SK-N-SH (cell line): Measurements from ENCODE around the gene AP1B1. TPM values are rescaled to one million over a fixed set of nuclear protein-coding genes. Genes with fewer than 3 reads are reported as not detected.
A peak's percentile ranks its signal among the peaks of the same experiment; 100 is the strongest.
"Not testable (repeated sequence)": the region's sequence is repeated elsewhere in the genome, so short reads cannot be mapped to it uniquely, and the experiment has no call there.

Experiments
- CTCF ChIA-PET: fragments of 300-600, 350-600 bp; formaldehyde crosslinking; extraction: SDS; loops from one replicate; lab custom pipeline; 2021; lab: Yijun Ruan, JAX
- POLR2A ChIA-PET: fragments of 350-600 bp; sonication (Branson Sonifier 250); formaldehyde crosslinking; extraction: SDS; loops from one replicate; lab custom pipeline; 2020; ENCODE audit warnings: antibody characterized with exemption, inconsistent platforms; lab: Yijun Ruan, JAX
- DNase-seq: peaks from one replicate; pipeline ENCODE4 v3.0.0; 2012
- H2AFZ ChIP-seq: fragments of 200-600 bp; sonication (generic); 2 replicates; pipeline ENCODE4 v1.8.1; 2016; ENCODE audit warnings: antibody characterized with exemption, mild to moderate bottlenecking, low read depth
- H3F3A ChIP-seq: fragments of 200-600 bp; sonication (generic); replicated peaks from 2 replicates; pipeline ENCODE3; 2016; ENCODE audit warnings: antibody characterized with exemption, mild to moderate bottlenecking; ENCODE audit not compliant: insufficient read depth
- H3K27ac ChIP-seq, 2 experiments: fragments of 200-500 bp in 1 of 2; fragments of 200-600 bp in 1 of 2; sonication (Bioruptor generic) in 1 of 2; sonication (generic), shearing (Covaris generic) in 1 of 2; 2 replicates each; pipeline versions ENCODE4 v1.5.1 to v1.6.1; 2014 to 2016; ENCODE audit warnings: low read depth in 2 of 2, inconsistent platforms in 1 of 2, low read length in 1 of 2, mild to moderate bottlenecking in 1 of 2, mixed read lengths in 1 of 2
- H3K27me3 ChIP-seq: fragments of 200-600 bp; sonication (generic), shearing (Covaris generic); 2 replicates; pipeline ENCODE4 v1.6.1; 2016; ENCODE audit warnings: mixed run types; ENCODE audit not compliant: insufficient read depth
- H3K36me3 ChIP-seq, 2 experiments: fragments of 200-500 bp in 1 of 2; fragments of 200-600 bp in 1 of 2; sonication (Bioruptor generic) in 1 of 2; sonication (generic) in 1 of 2; replicated peaks in 1 of 2; 2 replicates each; pipeline versions ENCODE3 to v1.5.1; 2014 to 2016; ENCODE audit warnings: low read length in 1 of 2, mild to moderate bottlenecking in 1 of 2; ENCODE audit not compliant: insufficient read depth in 2 of 2, control insufficient read depth in 1 of 2
- H3K4me1 ChIP-seq, 2 experiments: fragments of 200-500 bp in 1 of 2; fragments of 200-600 bp in 1 of 2; sonication (Bioruptor generic) in 1 of 2; sonication (generic), shearing (Covaris generic) in 1 of 2; 2 replicates each; pipeline versions ENCODE4 v1.5.1 to v1.6.1; 2014 to 2016; ENCODE audit warnings: low read depth in 1 of 2, low read length in 1 of 2, mixed run types in 1 of 2; ENCODE audit not compliant: insufficient read depth in 2 of 2, control insufficient read depth in 1 of 2
- H3K4me2 ChIP-seq: fragments of 200-600 bp; sonication (generic), shearing (Covaris generic); 2 replicates; pipeline ENCODE4 v1.6.1; 2017; ENCODE audit warnings: mixed run types
- H3K4me3 ChIP-seq, 2 experiments: fragments of 200-500 bp in 1 of 2; fragments of 200-600 bp in 1 of 2; sonication (Bioruptor generic) in 1 of 2; sonication (generic), shearing (Covaris generic) in 1 of 2; 2 replicates each; pipeline versions ENCODE4 v1.5.1 to v1.8.1; 2014 to 2016; ENCODE audit warnings: low read depth in 2 of 2, inconsistent platforms in 1 of 2, low read length in 1 of 2, mild to moderate bottlenecking in 1 of 2, mixed read lengths in 1 of 2, moderate library complexity in 1 of 2
- H3K79me2 ChIP-seq: fragments of 200-600 bp; sonication (generic); 2 replicates; pipeline ENCODE4 v1.8.1; 2017; ENCODE audit warnings: mild to moderate bottlenecking; ENCODE audit not compliant: insufficient read depth
- H3K9ac ChIP-seq: fragments of 200-600 bp; sonication (generic); 2 replicates; pipeline ENCODE4 v1.6.1; 2017; ENCODE audit warnings: mixed run types
- H3K9me2 ChIP-seq: fragments of 200-600 bp; sonication (generic); 2 replicates; pipeline ENCODE4 v1.6.1; 2017; ENCODE audit warnings: mixed run types
- H3K9me3 ChIP-seq: fragments of 200-600 bp; sonication (generic); 2 replicates; pipeline ENCODE4 v1.6.1; 2017; ENCODE audit warnings: mixed run types, mild to moderate bottlenecking, moderate library complexity
- H4K20me1 ChIP-seq: fragments of 200-600 bp; sonication (generic); 2 replicates; pipeline ENCODE4 v1.6.1; 2017; ENCODE audit warnings: mild to moderate bottlenecking, mixed run types; ENCODE audit not compliant: insufficient read depth
- CHD2 ChIP-seq: fragments of 150-350 bp; IDR thresholded peaks from 2 replicates; pipeline ENCODE4 v1.6.1; 2018; ENCODE audit warnings: low read length; ENCODE audit not compliant: partially characterized antibody
- EZH2phosphoT487 ChIP-seq: fragments of 200-600 bp; sonication (generic); IDR thresholded peaks from 2 replicates; pipeline ENCODE4 v1.6.1; 2017; ENCODE audit warnings: low read depth, mixed run types, mild to moderate bottlenecking, antibody characterized with exemption, moderate library complexity, borderline replicate concordance
- FOXJ3 ChIP-seq: sonication (generic); formaldehyde crosslinking; IDR thresholded peaks from 2 replicates; pipeline ENCODE4 v1.5.1; 2020; ENCODE audit warnings: mild to moderate bottlenecking, missing genetic modification reagents
- FOXM1 ChIP-seq: IDR thresholded peaks from 2 replicates; pipeline ENCODE4 v1.4.0; 2012; ENCODE audit warnings: low read depth, mild to moderate bottlenecking
- GABPA ChIP-seq: IDR thresholded peaks from 2 replicates; pipeline ENCODE4 v1.4.0; 2012; ENCODE audit warnings: low read depth, mild to moderate bottlenecking
- GATA2 ChIP-seq: sonication (generic); formaldehyde crosslinking; IDR thresholded peaks from 2 replicates; pipeline ENCODE4 v1.5.0; 2020; ENCODE audit warnings: mild to moderate bottlenecking, missing genetic modification reagents
- JUND ChIP-seq: IDR thresholded peaks from 2 replicates; pipeline ENCODE4 v1.4.0; 2012
- MAX ChIP-seq: IDR thresholded peaks from 2 replicates; pipeline ENCODE4 v1.4.0; 2012; ENCODE audit warnings: low read depth
- MXI1 ChIP-seq: IDR thresholded peaks from 2 replicates; pipeline ENCODE4 v1.6.1; 2012; ENCODE audit warnings: mild to moderate bottlenecking, low read depth, low read length, improper control_type of control experiment
- RAD21 ChIP-seq: IDR thresholded peaks from 2 replicates; pipeline ENCODE4 v1.6.1; 2012; ENCODE audit warnings: mild to moderate bottlenecking, low read length
- RCOR1 ChIP-seq: fragments of 150-350 bp; IDR thresholded peaks from 2 replicates; pipeline ENCODE4 v1.6.1; 2017; ENCODE audit warnings: antibody characterized with exemption, low read length
- RFX5 ChIP-seq: IDR thresholded peaks from 2 replicates; pipeline ENCODE4 v1.6.1; 2012; ENCODE audit warnings: mild to moderate bottlenecking, improper control_type of control experiment, low read length
- RXRA ChIP-seq: IDR thresholded peaks from 2 replicates; pipeline ENCODE4 v1.4.0; 2012; ENCODE audit warnings: low read depth, mild to moderate bottlenecking, borderline replicate concordance
- SIN3A ChIP-seq: IDR thresholded peaks from 2 replicates; pipeline ENCODE4 v1.6.1; 2012; ENCODE audit warnings: low read depth, mild to moderate bottlenecking, low read length, moderate library complexity, borderline replicate concordance
- TAF1 ChIP-seq: IDR thresholded peaks from 2 replicates; pipeline ENCODE4 v1.6.1; 2012; ENCODE audit warnings: low read depth, mild to moderate bottlenecking, low read length, moderate library complexity, borderline replicate concordance
- WGBS: methylation state at CpG from one replicate; pipeline ENCODE4 v1.1.6; 2017; ENCODE audit warnings: low lambda C conversion rate; 5-methylcytosine and 5-hydroxymethylcytosine counted together
- polyA plus RNA-seq, 3 experiments: library from polyadenylated mRNA; depleted of rRNA; stranded (reverse); fragments of >200 nt; gene quantifications; 2 replicates each; pipeline ENCODE4 v1.2.3, GENCODE V29; 2012
- TF ChIP-seq, protein P1 (sequence below): fragments of 150-350 bp; IDR thresholded peaks from 2 replicates; pipeline ENCODE4 v1.6.1; 2016; ENCODE audit warnings: mild to moderate bottlenecking, low read depth, low read length
- TF ChIP-seq, protein P2 (sequence below): IDR thresholded peaks from 2 replicates; pipeline ENCODE4 v1.4.0; 2012; ENCODE audit warnings: low read depth, borderline replicate concordance
- TF ChIP-seq, protein P3 (sequence below): IDR thresholded peaks from 2 replicates; pipeline ENCODE4 v1.6.1; 2012; ENCODE audit warnings: mild to moderate bottlenecking, low read depth, low read length, moderate library complexity

The AP1B1 gene
- polyA plus RNA-seq, 1 of the 3 experiments (the other 2 are of a cell fraction) = 51.9 TPM

- CTCF ChIA-PET = interaction anchor here (1.8 to 2.2 kb wide), 2 partner anchors 13 to 41 kb away, joined by 9 to 11 read pairs; partner anchors contain the start of gene GAS2L1
- H3K4me1 ChIP-seq = peaks cover 20 to 49% of the 10 kb centered on the region in 2 experiments
- DNase-seq = no peak
- WGBS = 90% methylated on average over 3 of the region's 4 CpGs
- POLR2A ChIA-PET = no interaction called here
- TF ChIP-seq MAX (no peak), RFX5 (no peak), SIN3A (no peak), JUND (no peak), RAD21 (no peak)
- TF ChIP-seq, all 33 proteins: peak for 0
- no peak overlapping the region for H3K4me2 ChIP-seq
- H3K9me2 ChIP-seq = no peaks in the 10 kb centered on the region
- H3K79me2 ChIP-seq = no peaks in the 10 kb centered on the region
- no peak overlapping the region for H3K9ac ChIP-seq
- no peaks in the 10 kb centered on the region for H4K20me1 ChIP-seq
- peak overlapping the region in 1 of 2 experiments; percentile 66; a peak in 1 of 4 replicates for H3K27ac ChIP-seq
- H3F3A ChIP-seq = peaks cover 26% of the 10 kb centered on the region
- no peaks in the 10 kb centered on the region for H3K27me3 ChIP-seq
- peaks cover 24 to 63% of the 10 kb centered on the region in 2 experiments for H3K36me3 ChIP-seq
- H3K4me3 ChIP-seq = no peak overlapping the region
- no peaks in the 10 kb centered on the region for H3K9me3 ChIP-seq
- no peak overlapping the region for H2AFZ ChIP-seq
These were observed 41.7 kb downstream of the AP1B1 start for GRCh38 chr22:29346659-29347058.

- H3K36me3 ChIP-seq = peaks cover 20 to 63% of the 10 kb centered on the region in 2 experiments
- no peaks in the 10 kb centered on the region for H3K9me3 ChIP-seq
- no peak overlapping the region for H3K4me3 ChIP-seq
- H3K4me2 ChIP-seq = no peak overlapping the region
- no peak overlapping the region for H2AFZ ChIP-seq
- H3K9me2 ChIP-seq = no peaks in the 10 kb centered on the region
- TF ChIP-seq RFX5 (no peak), RXRA (no peak), EZH2phosphoT487 (no peak), TAF1 (no peak), FOXM1 (no peak), MXI1 (no peak), GATA2 (CRISPR knock-in tag) (no peak), GABPA (no peak), JUND (no peak), FOXJ3 (CRISPR knock-in tag) (no peak), RCOR1 (no peak), CHD2 (no peak)
- TF ChIP-seq, protein P1, sequence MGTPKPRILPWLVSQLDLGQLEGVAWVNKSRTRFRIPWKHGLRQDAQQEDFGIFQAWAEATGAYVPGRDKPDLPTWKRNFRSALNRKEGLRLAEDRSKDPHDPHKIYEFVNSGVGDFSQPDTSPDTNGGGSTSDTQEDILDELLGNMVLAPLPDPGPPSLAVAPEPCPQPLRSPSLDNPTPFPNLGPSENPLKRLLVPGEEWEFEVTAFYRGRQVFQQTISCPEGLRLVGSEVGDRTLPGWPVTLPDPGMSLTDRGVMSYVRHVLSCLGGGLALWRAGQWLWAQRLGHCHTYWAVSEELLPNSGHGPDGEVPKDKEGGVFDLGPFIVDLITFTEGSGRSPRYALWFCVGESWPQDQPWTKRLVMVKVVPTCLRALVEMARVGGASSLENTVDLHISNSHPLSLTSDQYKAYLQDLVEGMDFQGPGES = no peak
- TF ChIP-seq, protein P2, sequence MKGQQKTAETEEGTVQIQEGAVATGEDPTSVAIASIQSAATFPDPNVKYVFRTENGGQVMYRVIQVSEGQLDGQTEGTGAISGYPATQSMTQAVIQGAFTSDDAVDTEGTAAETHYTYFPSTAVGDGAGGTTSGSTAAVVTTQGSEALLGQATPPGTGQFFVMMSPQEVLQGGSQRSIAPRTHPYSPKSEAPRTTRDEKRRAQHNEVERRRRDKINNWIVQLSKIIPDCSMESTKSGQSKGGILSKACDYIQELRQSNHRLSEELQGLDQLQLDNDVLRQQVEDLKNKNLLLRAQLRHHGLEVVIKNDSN = no peak
- TF ChIP-seq, protein P3, sequence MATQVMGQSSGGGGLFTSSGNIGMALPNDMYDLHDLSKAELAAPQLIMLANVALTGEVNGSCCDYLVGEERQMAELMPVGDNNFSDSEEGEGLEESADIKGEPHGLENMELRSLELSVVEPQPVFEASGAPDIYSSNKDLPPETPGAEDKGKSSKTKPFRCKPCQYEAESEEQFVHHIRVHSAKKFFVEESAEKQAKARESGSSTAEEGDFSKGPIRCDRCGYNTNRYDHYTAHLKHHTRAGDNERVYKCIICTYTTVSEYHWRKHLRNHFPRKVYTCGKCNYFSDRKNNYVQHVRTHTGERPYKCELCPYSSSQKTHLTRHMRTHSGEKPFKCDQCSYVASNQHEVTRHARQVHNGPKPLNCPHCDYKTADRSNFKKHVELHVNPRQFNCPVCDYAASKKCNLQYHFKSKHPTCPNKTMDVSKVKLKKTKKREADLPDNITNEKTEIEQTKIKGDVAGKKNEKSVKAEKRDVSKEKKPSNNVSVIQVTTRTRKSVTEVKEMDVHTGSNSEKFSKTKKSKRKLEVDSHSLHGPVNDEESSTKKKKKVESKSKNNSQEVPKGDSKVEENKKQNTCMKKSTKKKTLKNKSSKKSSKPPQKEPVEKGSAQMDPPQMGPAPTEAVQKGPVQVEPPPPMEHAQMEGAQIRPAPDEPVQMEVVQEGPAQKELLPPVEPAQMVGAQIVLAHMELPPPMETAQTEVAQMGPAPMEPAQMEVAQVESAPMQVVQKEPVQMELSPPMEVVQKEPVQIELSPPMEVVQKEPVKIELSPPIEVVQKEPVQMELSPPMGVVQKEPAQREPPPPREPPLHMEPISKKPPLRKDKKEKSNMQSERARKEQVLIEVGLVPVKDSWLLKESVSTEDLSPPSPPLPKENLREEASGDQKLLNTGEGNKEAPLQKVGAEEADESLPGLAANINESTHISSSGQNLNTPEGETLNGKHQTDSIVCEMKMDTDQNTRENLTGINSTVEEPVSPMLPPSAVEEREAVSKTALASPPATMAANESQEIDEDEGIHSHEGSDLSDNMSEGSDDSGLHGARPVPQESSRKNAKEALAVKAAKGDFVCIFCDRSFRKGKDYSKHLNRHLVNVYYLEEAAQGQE = no peak
- POLR2A ChIA-PET = no interaction called here
- no peaks in the 10 kb centered on the region for H3K79me2 ChIP-seq
- CTCF ChIA-PET = interaction anchor here (1.5 to 2.2 kb wide), 3 partner anchors 14 to 76 kb away, joined by 3 to 11 read pairs (median 9); partner anchors contain the start of gene GAS2L1
- no peaks in the 10 kb centered on the region for H3K27me3 ChIP-seq
- no peak overlapping the region for H3K9ac ChIP-seq
- peaks cover 26% of the 10 kb centered on the region for H3F3A ChIP-seq
- H3K27ac ChIP-seq = peak overlapping the region in 1 of 2 experiments; percentile 66; a peak in 2 of 4 replicates
- peaks cover 20 to 56% of the 10 kb centered on the region in 2 experiments for H3K4me1 ChIP-seq
- H4K20me1 ChIP-seq = no peaks in the 10 kb centered on the region
- DNase-seq = no peak
These were observed 42.4 kb downstream of the AP1B1 start for GRCh38 chr22:29345932-29346331.

DNA sequence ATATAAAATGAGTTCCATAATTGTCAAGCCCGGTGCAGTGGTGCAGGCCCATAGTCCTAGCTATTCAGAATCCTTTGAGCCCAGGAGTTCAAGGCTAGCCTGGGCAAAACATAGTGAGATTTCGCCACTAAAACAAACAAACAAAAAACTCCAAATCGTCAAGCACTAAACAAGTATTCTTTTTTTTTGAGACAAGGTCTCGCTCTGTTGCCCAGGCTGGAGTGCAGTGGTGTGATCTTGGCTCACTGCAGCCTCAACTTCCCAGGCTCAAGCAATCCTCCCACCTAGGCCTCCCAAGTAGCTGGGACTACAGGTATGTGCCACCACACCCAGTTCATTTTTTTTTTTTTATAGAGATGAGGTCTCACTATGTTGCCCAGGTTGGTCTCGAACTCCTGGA lies 43.5 kb downstream of the AP1B1 start:
- H2AFZ ChIP-seq, POLR2A ChIA-PET, H4K20me1 ChIP-seq, H3K4me3 ChIP-seq, H3K9ac ChIP-seq, H3K9me2 ChIP-seq, H3K9me3 ChIP-seq, H3K27me3 ChIP-seq, DNase-seq, H3K79me2 ChIP-seq: not testable (repeated sequence)
- Histone ChIP-seq H3K4me2 (peak overlapping the region; percentile 56; the same call in 1 of the 2 replicates), H3K4me1 (peaks cover 20 to 56% of the 10 kb centered on the region in 2 experiments), H3F3A (peaks cover 26% of the 10 kb centered on the region), H3K36me3 (peaks cover 23 to 61% of the 10 kb centered on the region in 2 experiments), H3K27ac (peak overlapping the region; percentile 89 to 95)
- CTCF ChIA-PET = interaction anchor here (0.7 to 1.5 kb wide), 2 partner anchors 75 to 140 kb away, joined by 3 read pairs; no protein-coding TSS in a partner anchor
- 77% methylated on average over 5 of the region's 5 CpGs for WGBS
